NCI-H446 (cell line): ENCODE data around the gene MT1HL1.
"Not testable (repeated sequence)": the region's sequence is repeated elsewhere in the genome, so short reads cannot be mapped to it uniquely, and the experiment has no call there.

Experiments
- DNase-seq, 2 experiments: peaks; one replicate each; lab custom pipeline; 2025; lab: John Stamatoyannopoulos, UW

The MT1HL1 gene

GRCh38 chr1:237016626-237017025 is 12.4 kb upstream of the MT1HL1 start:
- no peak for DNase-seq

- no peak for DNase-seq
These were observed 9.4 kb upstream of the MT1HL1 start for GRCh38 chr1:237013608-237014007.

- DNase-seq: peak in 1 of 2 experiments; percentile 36
These were observed 8.6 kb upstream of the MT1HL1 start for GRCh38 chr1:237012788-237013383.

- no peak for DNase-seq
These were observed 8.1 kb upstream of the MT1HL1 start for GRCh38 chr1:237012361-237012760.

GRCh38 chr1:237011432-237011831 is 7.2 kb upstream of the MT1HL1 start:
- no peak for DNase-seq

GRCh38 chr1:237009611-237010010 is 5.4 kb upstream of the MT1HL1 start:
- DNase-seq: no peak

GRCh38 chr1:237007147-237007881 is 3.1 kb upstream of the MT1HL1 start:
- DNase-seq: no peak

- DNase-seq: no peak
These were observed 1.4 kb upstream of the MT1HL1 start for GRCh38 chr1:237005674-237006073.

- DNase-seq: no peak
These were observed 725 bp downstream of the MT1HL1 start for GRCh38 chr1:237003516-237003915.

GRCh38 chr1:237000191-237000590 is 4.0 kb downstream of the MT1HL1 start:
- DNase-seq: no peak

- no peak for DNase-seq
These were observed 5.7 kb downstream of the MT1HL1 start for GRCh38 chr1:236998546-236998945.

- no peak for DNase-seq
These were observed 6.4 kb downstream of the MT1HL1 start for GRCh38 chr1:236997882-236998281.

GRCh38 chr1:236997361-236997760 is 6.9 kb downstream of the MT1HL1 start:
- DNase-seq: no peak

GRCh38 chr1:236994450-236994849 is 9.8 kb downstream of the MT1HL1 start:
- DNase-seq: no peak

- no peak for DNase-seq
These were observed 11.8 kb downstream of the MT1HL1 start for GRCh38 chr1:236992449-236992848.

- DNase-seq: no peak
These were observed 14.2 kb downstream of the MT1HL1 start for GRCh38 chr1:236990052-236990445.

- DNase-seq: no peak
These were observed 14.8 kb downstream of the MT1HL1 start for GRCh38 chr1:236989290-236990051.

GRCh38 chr1:236983818-236984217 is 20.4 kb downstream of the MT1HL1 start:
- no peak for DNase-seq

GRCh38 chr1:236982380-236982779 is 21.9 kb downstream of the MT1HL1 start:
- no peak for DNase-seq

- DNase-seq: not testable (repeated sequence)
These were observed 22.8 kb downstream of the MT1HL1 start for GRCh38 chr1:236981431-236981830.

- DNase-seq: no peak
These were observed 23.6 kb downstream of the MT1HL1 start for GRCh38 chr1:236980673-236981072.

GRCh38 chr1:236979149-236979900 is 24.9 kb downstream of the MT1HL1 start:
- no peak for DNase-seq
